PC-9 (cell line): ENCODE results near the gene PLEKHA7. TPM values are rescaled to one million over a fixed set of nuclear protein-coding genes. Genes with fewer than 3 reads are reported as not detected.

Source experiments
- BruUV-seq: library from RNA; stranded (reverse); fragments of 400-500 nt; replicated peaks from 2 replicates; lab custom pipeline; 2021; lab: Mats Ljungman, UMichigan
- CTCF ChIA-PET: fragments of 300-600 bp; sonication (Branson Sonifier 250); formaldehyde crosslinking; loops from one replicate; lab custom pipeline; 2022; ENCODE audit warnings: antibody characterized with exemption; lab: Charles Lee
- POLR2A ChIA-PET: fragments of 300-600 bp; sonication (Branson Sonifier 250); formaldehyde crosslinking; loops from one replicate; lab custom pipeline; 2022; ENCODE audit warnings: antibody characterized with exemption; ENCODE audit not compliant: unreplicated experiment; lab: Charles Lee
- DNase-seq, 2 experiments: peaks; one replicate each; pipeline versions ENCODE4 v3.0.0 to v3.0.0-alpha.2; 2015 to 2022; ENCODE audit warnings: mixed read lengths in 1 of 2
- H2AFZ ChIP-seq: fragments of 200-600 bp; sonication (generic); 2 replicates; pipeline ENCODE4 v1.8.1; 2017; ENCODE audit warnings: antibody characterized with exemption
- H3F3A ChIP-seq: fragments of 200-600 bp; sonication (generic); 2 replicates; pipeline ENCODE4 v1.8.1; 2017; ENCODE audit warnings: antibody characterized with exemption, mild to moderate bottlenecking, low read depth; ENCODE audit not compliant: insufficient read depth
- H3K27ac ChIP-seq: fragments of 200-600 bp; sonication (generic); 2 replicates; pipeline ENCODE4 v1.6.1; 2016; ENCODE audit warnings: mixed run types
- H3K27me3 ChIP-seq: fragments of 200-600 bp; sonication (generic); 2 replicates; pipeline ENCODE4 v1.6.1; 2016; ENCODE audit warnings: low read depth, mixed run types; ENCODE audit not compliant: insufficient read depth
- H3K36me3 ChIP-seq: fragments of 200-600 bp; sonication (generic); 2 replicates; pipeline ENCODE4 v1.6.1; 2016; ENCODE audit warnings: low read depth, mixed run types
- H3K4me1 ChIP-seq: fragments of 200-600 bp; sonication (generic); replicated peaks from 2 replicates; pipeline ENCODE4 v1.6.1; 2016; ENCODE audit warnings: mixed run types; ENCODE audit not compliant: insufficient read depth
- H3K4me2 ChIP-seq: fragments of 200-600 bp; sonication (generic); 2 replicates; pipeline ENCODE4 v1.6.1; 2017; ENCODE audit warnings: mixed run types
- H3K4me3 ChIP-seq: fragments of 200-600 bp; sonication (generic); 2 replicates; pipeline ENCODE4 v1.6.1; 2016; ENCODE audit warnings: mixed run types
- H3K79me2 ChIP-seq: fragments of 200-600 bp; sonication (generic); 2 replicates; pipeline ENCODE4 v1.6.1; 2017; ENCODE audit warnings: low read depth, mixed run types
- H3K9me2 ChIP-seq: fragments of 200-600 bp; sonication (generic); 2 replicates; pipeline ENCODE4 v1.8.1; 2017; ENCODE audit warnings: mild to moderate bottlenecking; ENCODE audit not compliant: insufficient read depth
- H3K9me3 ChIP-seq: fragments of 200-600 bp; sonication (generic); 2 replicates; pipeline ENCODE4 v1.8.1; 2016; ENCODE audit warnings: low read depth; ENCODE audit not compliant: insufficient read depth
- H4K20me1 ChIP-seq: fragments of 200-600 bp; sonication (generic); 2 replicates; pipeline ENCODE4 v1.8.1; 2017; ENCODE audit not compliant: insufficient read depth
- EZH2 ChIP-seq: fragments of 200-600 bp; sonication (generic); IDR thresholded peaks from 2 replicates; pipeline ENCODE4 v1.8.0; 2017; ENCODE audit warnings: antibody characterized with exemption, low read depth
- intact Hi-C: fragments of 100-400 bp; cut with micrococcal nuclease; formaldehyde crosslinking; loops from one replicate; pipeline ENCODE4 v1.10.0; 2022; ENCODE audit not compliant: unreplicated experiment
- total RNA-seq: library from RNA; stranded (reverse); gene quantifications from 2 replicates; pipeline ENCODE4 v1.2.3, GENCODE V29; 2021
- TF ChIP-seq, protein P1 (sequence below): fragments of 200-600 bp; sonication (generic); conservative IDR thresholded peaks from 2 replicates; pipeline ENCODE4 v1.6.1; 2017; ENCODE audit warnings: mixed run types, antibody characterized with exemption, mild to moderate bottlenecking, moderate library complexity

PLEKHA7 gene
- total RNA-seq, 1 experiment from 2014 or later = 26.9 TPM

- H3K9me3 ChIP-seq = no peaks in the 10 kb centered on the region
- no peak overlapping the region for H3K4me3 ChIP-seq
- TF ChIP-seq, protein P1, sequence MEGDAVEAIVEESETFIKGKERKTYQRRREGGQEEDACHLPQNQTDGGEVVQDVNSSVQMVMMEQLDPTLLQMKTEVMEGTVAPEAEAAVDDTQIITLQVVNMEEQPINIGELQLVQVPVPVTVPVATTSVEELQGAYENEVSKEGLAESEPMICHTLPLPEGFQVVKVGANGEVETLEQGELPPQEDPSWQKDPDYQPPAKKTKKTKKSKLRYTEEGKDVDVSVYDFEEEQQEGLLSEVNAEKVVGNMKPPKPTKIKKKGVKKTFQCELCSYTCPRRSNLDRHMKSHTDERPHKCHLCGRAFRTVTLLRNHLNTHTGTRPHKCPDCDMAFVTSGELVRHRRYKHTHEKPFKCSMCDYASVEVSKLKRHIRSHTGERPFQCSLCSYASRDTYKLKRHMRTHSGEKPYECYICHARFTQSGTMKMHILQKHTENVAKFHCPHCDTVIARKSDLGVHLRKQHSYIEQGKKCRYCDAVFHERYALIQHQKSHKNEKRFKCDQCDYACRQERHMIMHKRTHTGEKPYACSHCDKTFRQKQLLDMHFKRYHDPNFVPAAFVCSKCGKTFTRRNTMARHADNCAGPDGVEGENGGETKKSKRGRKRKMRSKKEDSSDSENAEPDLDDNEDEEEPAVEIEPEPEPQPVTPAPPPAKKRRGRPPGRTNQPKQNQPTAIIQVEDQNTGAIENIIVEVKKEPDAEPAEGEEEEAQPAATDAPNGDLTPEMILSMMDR = no peak
- TF ChIP-seq EZH2 = no peak
- BruUV-seq = no TSS peak
- H2AFZ ChIP-seq = no peak overlapping the region
- H3K27me3 ChIP-seq = no peaks in the 10 kb centered on the region
- H4K20me1 ChIP-seq = 0 out of 2 replicates have a peak, but pooled peaks cover 9% of the 10 kb centered on the region
- no peak for DNase-seq
- intact Hi-C loops = no loop called here
- H3K27ac ChIP-seq = no peak overlapping the region
- H3K4me2 ChIP-seq = no peak overlapping the region
- no peaks in the 10 kb centered on the region for H3K9me2 ChIP-seq
- no peaks in the 10 kb centered on the region for H3F3A ChIP-seq
- ChIA-PET POLR2A (no interaction called here), CTCF (interaction anchor here (0.6 to 0.7 kb wide), 2 partner anchors 25 to 41 kb away, joined by 3 read pairs; no protein-coding TSS in a partner anchor)
- no peaks in the 10 kb centered on the region for H3K79me2 ChIP-seq
- H3K36me3 ChIP-seq = no peaks in the 10 kb centered on the region
- no peaks in the 10 kb centered on the region for H3K4me1 ChIP-seq
Measured at GRCh38 chr11:16861862-16862261, 152.4 kb downstream of the PLEKHA7 start.

- Histone ChIP-seq H3K4me1 (no peaks in the 10 kb centered on the region), H3K36me3 (no peaks in the 10 kb centered on the region), H3K9me2 (no peaks in the 10 kb centered on the region), H3K9me3 (no peaks in the 10 kb centered on the region), H3F3A (no peaks in the 10 kb centered on the region), H3K4me2 (no peak overlapping the region), H3K27ac (no peak overlapping the region), H3K79me2 (no peaks in the 10 kb centered on the region), H3K27me3 (no peaks in the 10 kb centered on the region), H2AFZ (no peak overlapping the region), H4K20me1 (0 out of 2 replicates have a peak, but pooled peaks cover 9% of the 10 kb centered on the region), H3K4me3 (no peak overlapping the region)
- TF ChIP-seq, protein P1 = no peak
- no peak for TF ChIP-seq EZH2
- no peak for DNase-seq
- CTCF ChIA-PET = no interaction called here
- no TSS peak for BruUV-seq
- POLR2A ChIA-PET = no interaction called here
- intact Hi-C loops = no loop called here
Measured at GRCh38 chr11:16860617-16861016, 153.6 kb downstream of the PLEKHA7 start.

DNA sequence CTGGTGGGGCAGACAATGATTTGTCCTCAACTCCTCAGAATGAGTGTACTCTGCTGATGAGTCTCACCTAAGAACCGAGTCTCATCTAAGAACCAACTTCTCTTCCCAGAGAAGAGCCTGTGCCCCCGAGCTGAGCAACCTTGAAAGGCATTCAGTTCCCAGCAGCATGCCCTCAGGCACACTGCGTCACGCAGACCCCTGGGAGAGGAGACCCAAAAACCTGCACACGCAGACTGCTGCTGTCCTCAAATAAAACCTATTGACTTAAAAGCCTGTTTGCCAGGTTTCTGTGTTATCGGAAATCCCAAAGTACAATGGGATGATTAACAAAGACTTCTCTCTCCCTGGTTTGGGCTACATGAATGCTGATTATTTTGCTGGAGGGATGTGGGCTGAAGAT lies 154.6 kb downstream of the PLEKHA7 start:
- BruUV-seq = no TSS peak
- TF ChIP-seq, protein P1 = no peak
- TF ChIP-seq EZH2 = no peak
- ChIA-PET CTCF (no interaction called here), POLR2A (no interaction called here)
- H3K36me3 ChIP-seq = no peaks in the 10 kb centered on the region
- H3K4me3 ChIP-seq = no peak overlapping the region
- 0 out of 2 replicates have a peak, but pooled peaks cover 9% of the 10 kb centered on the region for H4K20me1 ChIP-seq
- no peak overlapping the region for H3K27ac ChIP-seq
- no peak overlapping the region for H3K4me2 ChIP-seq
- no peaks in the 10 kb centered on the region for H3K27me3 ChIP-seq
- no peaks in the 10 kb centered on the region for H3K9me2 ChIP-seq
- H3K79me2 ChIP-seq = no peaks in the 10 kb centered on the region
- no peak overlapping the region for H2AFZ ChIP-seq
- no peaks in the 10 kb centered on the region for H3K9me3 ChIP-seq
- intact Hi-C loops = no loop called here
- no peaks in the 10 kb centered on the region for H3F3A ChIP-seq
- no peak for DNase-seq
- no peaks in the 10 kb centered on the region for H3K4me1 ChIP-seq
